ENCODE data around the gene IL21. TPM values are rescaled to one million over a fixed set of nuclear protein-coding genes. Genes with fewer than 3 reads are reported as not detected.
"Not testable (repeated sequence)": the region's sequence is repeated elsewhere in the genome, so short reads cannot be mapped to it uniquely, and the experiment has no call there.

Gene IL21
- polyA plus RNA-seq, 1 donor, result not detected

DNA sequence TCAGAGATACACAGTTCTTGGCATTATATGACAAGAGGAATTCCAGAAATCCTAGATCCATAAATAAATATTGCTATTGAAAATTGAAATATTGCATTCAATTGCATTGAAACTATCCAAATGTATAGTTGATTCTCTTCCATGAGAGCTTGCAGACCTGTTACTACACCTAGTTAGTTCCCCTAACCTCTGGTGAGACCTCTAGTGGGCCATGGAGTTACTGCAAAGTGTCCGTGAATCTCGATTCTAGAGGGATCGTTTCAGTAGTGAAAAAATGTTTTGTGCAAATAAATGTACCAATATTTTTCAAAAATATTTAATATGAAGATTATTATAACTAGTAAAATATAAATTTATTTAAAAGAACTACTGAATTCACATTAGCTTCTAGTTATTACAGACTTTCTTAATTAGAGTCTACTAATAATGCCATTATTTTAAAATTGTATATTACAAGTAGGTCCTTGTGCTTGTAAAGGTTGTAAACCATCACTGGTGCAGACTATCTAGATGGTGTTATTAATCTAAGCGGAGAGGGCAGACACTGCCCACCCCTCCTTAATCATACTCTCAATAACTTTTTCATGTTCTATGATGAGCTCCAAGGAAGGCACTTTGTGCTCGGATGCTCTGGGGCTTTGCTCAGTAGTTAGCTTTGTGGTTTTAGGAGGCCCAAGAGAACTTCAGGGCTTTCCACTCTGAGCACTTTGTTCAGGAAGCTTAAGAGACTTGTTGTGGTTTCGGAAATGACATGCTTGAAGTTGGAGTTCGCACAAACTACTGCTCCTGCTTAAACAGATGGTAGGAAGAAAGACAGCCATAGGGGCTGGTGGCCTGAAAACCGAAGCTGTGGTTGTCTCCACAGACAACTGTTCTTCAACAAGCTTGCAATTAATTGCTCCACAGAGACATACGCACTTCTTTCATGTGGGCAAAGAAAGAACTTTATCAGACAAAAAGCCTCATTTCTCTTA lies 42.8 kb downstream of the IL21 start:
- DNase-seq (ENCODE audit: low read depth), result no peak

DNA sequence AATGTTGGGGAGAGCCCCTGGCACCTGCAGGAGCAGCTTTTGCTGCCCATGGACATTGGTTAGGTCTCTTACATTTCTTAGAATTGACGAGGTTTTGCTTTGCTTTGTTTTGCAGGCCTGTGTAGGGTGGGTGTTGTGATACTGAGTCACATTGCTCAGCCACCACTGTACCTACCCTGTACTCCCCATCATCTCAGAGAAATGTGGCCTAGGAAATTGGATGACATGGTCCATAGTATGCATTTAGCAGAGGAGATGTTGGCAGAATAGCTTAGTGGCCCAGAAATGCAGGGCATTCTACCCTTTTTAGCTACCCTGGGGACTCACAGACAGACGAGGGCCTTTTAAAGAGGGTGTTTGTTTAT lies 43.7 kb downstream of the IL21 start:
- DNase-seq (ENCODE audit: low read depth), result no peak

DNA sequence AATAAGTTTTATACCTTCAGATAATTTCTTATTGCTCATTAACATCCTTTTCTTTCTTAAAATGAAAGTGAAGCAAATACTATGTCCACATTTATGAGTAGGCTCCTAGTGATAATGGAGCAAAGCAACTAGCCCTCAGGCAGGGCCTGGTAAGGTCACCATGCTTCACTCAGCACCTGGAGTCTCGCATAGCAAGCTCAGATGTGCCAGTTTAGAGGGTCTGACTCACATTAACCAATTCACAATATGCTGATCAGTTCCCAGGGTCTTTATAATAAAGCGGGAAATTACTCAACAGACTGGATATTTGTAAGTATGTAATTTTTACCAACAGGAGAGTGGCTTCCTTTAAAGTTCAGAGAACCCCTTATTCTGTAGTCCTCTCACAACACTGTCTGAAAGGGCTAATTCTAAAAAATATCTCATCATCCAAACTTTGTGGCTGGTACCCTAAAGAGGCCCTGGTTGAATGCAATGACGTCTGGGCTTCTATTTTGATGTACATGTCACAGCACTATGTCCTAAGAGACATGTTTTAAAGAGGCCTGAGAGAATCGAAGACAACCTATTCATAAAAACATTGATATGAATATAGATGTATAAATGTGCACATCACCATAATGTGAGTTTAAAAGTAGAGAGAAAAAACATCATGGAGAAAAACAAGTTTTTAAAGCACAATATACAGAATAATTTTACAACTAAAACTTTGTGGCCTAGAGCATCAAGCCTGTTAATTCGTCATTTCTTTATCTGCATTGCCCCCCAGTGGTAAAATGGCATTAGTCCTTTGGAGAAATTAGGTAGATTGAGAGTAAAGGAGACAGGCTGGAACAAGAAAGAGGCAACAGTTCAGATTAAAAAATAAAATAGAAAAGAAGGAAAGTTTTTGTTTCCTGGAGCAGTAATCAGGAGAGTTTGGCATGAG lies 44.3 kb downstream of the IL21 start:
- DNase-seq (ENCODE audit: low read depth), result no peak

DNA sequence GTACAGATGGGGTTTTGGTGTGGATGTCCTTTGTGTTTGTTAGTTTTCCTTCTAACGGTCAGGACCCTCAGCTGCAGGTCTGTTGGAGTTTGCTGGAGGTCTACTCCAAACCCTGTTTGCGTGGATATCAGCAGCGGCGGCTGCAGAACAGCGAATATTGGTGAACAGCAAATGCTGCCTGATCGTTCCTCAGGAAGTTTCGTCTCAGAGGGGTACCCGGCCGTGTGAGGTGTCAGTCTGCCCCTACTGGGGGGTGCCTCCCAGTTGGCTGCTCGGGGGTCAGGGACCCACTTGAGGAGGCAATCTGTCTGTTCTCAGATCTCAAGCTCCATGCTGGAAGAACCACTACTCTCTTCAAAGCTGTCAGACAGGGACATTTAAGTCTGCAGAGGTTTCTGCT lies 46.5 kb downstream of the IL21 start:
- not testable (repeated sequence) for DNase-seq (ENCODE audit: low read depth)

DNA sequence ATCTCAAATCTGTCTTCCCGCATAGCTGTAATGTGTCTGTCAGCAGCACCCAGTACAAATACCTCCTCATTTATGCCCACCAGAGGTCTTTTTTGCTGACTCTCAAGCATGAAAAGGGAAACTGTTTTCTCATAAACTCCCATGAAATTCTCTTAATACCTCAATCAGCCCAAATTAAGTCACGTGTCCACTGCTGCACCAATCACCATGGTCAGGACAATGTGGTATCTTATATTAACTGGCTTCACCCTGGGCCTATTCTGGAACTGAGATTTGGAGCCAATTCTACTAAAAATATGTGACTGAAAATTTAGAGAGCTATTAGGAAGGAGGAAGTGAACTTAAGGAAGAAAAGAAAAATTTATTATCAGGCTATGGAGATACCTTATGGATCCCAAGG lies 58.4 kb downstream of the IL21 start:
- no peak for DNase-seq (ENCODE audit: low read depth)

Other genes starting within 250 kb of the IL21 start
- not detected for gene ADAD1, start 242.1 kb downstream of the IL21 start, polyA plus RNA-seq (ENCODE audit: insufficient read length)
- gene IL2, start 164.3 kb downstream of the IL21 start, polyA plus RNA-seq (ENCODE audit: insufficient read length), result not detected
- 3.1 TPM for gene BBS12, start 111.6 kb upstream of the IL21 start, polyA plus RNA-seq (ENCODE audit: insufficient read length)
- gene FGF2, start 205.8 kb upstream of the IL21 start, polyA plus RNA-seq (ENCODE audit: insufficient read length), result 5.8 TPM